Measurements from ENCODE around the gene CPAMD8.

CPAMD8 gene

GRCh38 chr19:16896146-16897028 is 130.2 kb downstream of the CPAMD8 start:
- no peak for DNase-seq (ENCODE audit: extremely low read depth in 1 of 2, low read depth in 1 of 2)

- no peak for DNase-seq (ENCODE audit: extremely low read depth in 1 of 2, low read depth in 1 of 2)
These were observed 131.0 kb downstream of the CPAMD8 start for GRCh38 chr19:16895467-16896145.

GRCh38 chr19:16894080-16894479 is 132.5 kb downstream of the CPAMD8 start:
- DNase-seq (ENCODE audit: extremely low read depth in 1 of 2, low read depth in 1 of 2): no peak

GRCh38 chr19:16893686-16893989 is 133.0 kb downstream of the CPAMD8 start:
- no peak for DNase-seq (ENCODE audit: extremely low read depth in 1 of 2, low read depth in 1 of 2)

- DNase-seq (ENCODE audit: extremely low read depth in 1 of 2, low read depth in 1 of 2): no peak
These were observed 133.5 kb downstream of the CPAMD8 start for GRCh38 chr19:16892868-16893685.

GRCh38 chr19:16892436-16892835 is 134.2 kb downstream of the CPAMD8 start:
- DNase-seq (ENCODE audit: extremely low read depth in 1 of 2, low read depth in 1 of 2): no peak

GRCh38 chr19:16891696-16892382 is 134.8 kb downstream of the CPAMD8 start:
- DNase-seq (ENCODE audit: extremely low read depth in 1 of 2, low read depth in 1 of 2): no peak

- DNase-seq (ENCODE audit: extremely low read depth in 1 of 2, low read depth in 1 of 2): no peak
These were observed 136.0 kb downstream of the CPAMD8 start for GRCh38 chr19:16890461-16891184.

- DNase-seq (ENCODE audit: extremely low read depth in 1 of 2, low read depth in 1 of 2): no peak
These were observed 136.6 kb downstream of the CPAMD8 start for GRCh38 chr19:16889883-16890460.

- DNase-seq (ENCODE audit: extremely low read depth in 1 of 2, low read depth in 1 of 2): no peak
These were observed 137.2 kb downstream of the CPAMD8 start for GRCh38 chr19:16889366-16889882.

GRCh38 chr19:16888629-16889365 is 137.8 kb downstream of the CPAMD8 start, which contains the start of gene F2RL3:
TSS of gene F2RL3 (plus strand) at chr19:16888999. CDS start at chr19:16889190, 191 bp downstream.
- DNase-seq (ENCODE audit: extremely low read depth in 1 of 2, low read depth in 1 of 2): no peak

- DNase-seq (ENCODE audit: extremely low read depth in 1 of 2, low read depth in 1 of 2): no peak
These were observed 139.0 kb downstream of the CPAMD8 start for GRCh38 chr19:16887353-16888265.

GRCh38 chr19:16886305-16886880 is 140.2 kb downstream of the CPAMD8 start:
- DNase-seq (ENCODE audit: extremely low read depth in 1 of 2, low read depth in 1 of 2): no peak

- no peak for DNase-seq (ENCODE audit: extremely low read depth in 1 of 2, low read depth in 1 of 2)
These were observed 141.4 kb downstream of the CPAMD8 start for GRCh38 chr19:16885166-16885565.

GRCh38 chr19:16883522-16883921 is 143.1 kb downstream of the CPAMD8 start:
- DNase-seq (ENCODE audit: extremely low read depth in 1 of 2, low read depth in 1 of 2): no peak

GRCh38 chr19:16882146-16882545 is 144.5 kb downstream of the CPAMD8 start:
- DNase-seq (ENCODE audit: extremely low read depth in 1 of 2, low read depth in 1 of 2): no peak

GRCh38 chr19:16880884-16881554 is 145.6 kb downstream of the CPAMD8 start:
- no peak for DNase-seq (ENCODE audit: extremely low read depth in 1 of 2, low read depth in 1 of 2)
